HEK293 (cell line): ENCODE results near the gene CIDEA.

Experiments
- CTCF ChIA-PET: fragments of 350-600 bp; formaldehyde crosslinking; extraction: SDS; loops from one replicate; lab custom pipeline; 2021; ENCODE audit warnings: antibody characterized with exemption; lab: Yijun Ruan, JAX
- POLR2A ChIA-PET: fragments of 300-600 bp; formaldehyde crosslinking; extraction: SDS; loops from one replicate; lab custom pipeline; 2020; ENCODE audit warnings: antibody characterized with exemption, inconsistent platforms; lab: Yijun Ruan, JAX
- H3K27ac ChIP-seq: fragments of 200-500 bp; sonication (Bioruptor generic); 2 replicates; pipeline ENCODE4 v1.5.1; 2014; ENCODE audit warnings: low read depth, low read length, control low read depth, inconsistent platforms; ENCODE audit errors: extremely low read depth
- H3K36me3 ChIP-seq, 2 experiments: fragments of 200-500 bp in 1 of 2; sonication (Bioruptor generic) in 1 of 2; 1 replicate in 1 of 2; 2 replicates in 1 of 2; pipeline ENCODE4 v1.5.1; 2014 to 2017; ENCODE audit warnings: inconsistent platforms in 2 of 2, low read length in 2 of 2; ENCODE audit not compliant: control insufficient read depth in 2 of 2, insufficient read depth in 1 of 2
- H3K4me1 ChIP-seq: fragments of 200-500 bp; sonication (Bioruptor generic); 2 replicates; pipeline ENCODE4 v1.5.1; 2014; ENCODE audit warnings: mild to moderate bottlenecking, low read length, inconsistent platforms; ENCODE audit not compliant: control insufficient read depth, insufficient read depth
- H3K4me3 ChIP-seq: 2 replicates; pipeline ENCODE4 v1.5.1; 2011; ENCODE audit warnings: low read depth, mild to moderate bottlenecking, control low read depth, low read length, moderate library complexity
- H3K9me3 ChIP-seq: fragments of 200-500 bp; sonication (Bioruptor generic); 2 replicates; pipeline ENCODE4 v1.5.1; 2014; ENCODE audit warnings: low read depth, low read length, inconsistent platforms; ENCODE audit not compliant: control insufficient read depth, insufficient read depth
- EGR2 ChIP-seq: fragments of 450-650 bp; formaldehyde crosslinking; IDR thresholded peaks from 2 replicates; pipeline ENCODE4 v1.5.1; 2016; ENCODE audit warnings: low read depth, missing biosample characterization, missing genetic modification characterization
- PRDM1 ChIP-seq: fragments of 450-650 bp; formaldehyde crosslinking; IDR thresholded peaks from 2 replicates; pipeline ENCODE4; 2016; ENCODE audit warnings: missing biosample characterization, missing genetic modification characterization
- SALL2 ChIP-seq: fragments of 450-650 bp; formaldehyde crosslinking; IDR thresholded peaks from 2 replicates; pipeline ENCODE4 v1.5.0; 2017; ENCODE audit warnings: missing biosample characterization, mild to moderate bottlenecking, missing genetic modification characterization, borderline replicate concordance
- SCRT1 ChIP-seq: fragments of 450-650 bp; formaldehyde crosslinking; IDR thresholded peaks from 2 replicates; pipeline ENCODE4 v1.5.1; 2016; ENCODE audit warnings: missing biosample characterization, missing genetic modification characterization, borderline replicate concordance
- SP7 ChIP-seq: fragments of 450-650 bp; formaldehyde crosslinking; IDR thresholded peaks from 2 replicates; pipeline ENCODE4 v1.5.1; 2016; ENCODE audit warnings: missing biosample characterization, missing genetic modification characterization
- TRIM28 ChIP-seq: IDR thresholded peaks from 2 replicates; pipeline ENCODE4 v1.6.1; 2011; ENCODE audit warnings: low read length, control low read depth, borderline replicate concordance
- ZBTB6 ChIP-seq: fragments of 450-650 bp; formaldehyde crosslinking; IDR thresholded peaks from 2 replicates; pipeline ENCODE4 v1.5.1; 2017; ENCODE audit warnings: missing biosample characterization, missing genetic modification characterization
- ZFP69B ChIP-seq: fragments of 450-650 bp; formaldehyde crosslinking; IDR thresholded peaks from 2 replicates; pipeline ENCODE4 v1.5.1; 2016; ENCODE audit warnings: missing biosample characterization, missing genetic modification characterization
- ZNF112 ChIP-seq: fragments of 450-650 bp; formaldehyde crosslinking; IDR thresholded peaks from 2 replicates; pipeline ENCODE4 v1.5.0; 2017; ENCODE audit warnings: missing biosample characterization, missing genetic modification characterization
- ZNF214 ChIP-seq: fragments of 450-650 bp; formaldehyde crosslinking; IDR thresholded peaks from 2 replicates; pipeline ENCODE4 v1.5.1; 2017; ENCODE audit warnings: missing biosample characterization, mild to moderate bottlenecking, missing genetic modification characterization, borderline replicate concordance
- ZNF223 ChIP-seq: fragments of 450-650 bp; formaldehyde crosslinking; IDR thresholded peaks from 2 replicates; pipeline ENCODE4 v1.5.1; 2016; ENCODE audit warnings: missing biosample characterization, missing genetic modification characterization
- ZNF24 ChIP-seq: fragments of 450-650 bp; formaldehyde crosslinking; IDR thresholded peaks from 2 replicates; pipeline ENCODE4 v1.5.1; 2016; ENCODE audit warnings: missing biosample characterization, missing genetic modification characterization
- ZNF26 ChIP-seq: fragments of 450-650 bp; formaldehyde crosslinking; IDR thresholded peaks from 2 replicates; pipeline ENCODE4 v1.5.1; 2016; ENCODE audit warnings: missing biosample characterization, missing genetic modification characterization
- ZNF501 ChIP-seq: fragments of 450-650 bp; formaldehyde crosslinking; IDR thresholded peaks from 2 replicates; pipeline ENCODE4 v1.5.1; 2016; ENCODE audit warnings: missing biosample characterization, missing genetic modification characterization
- ZNF561 ChIP-seq: fragments of 450-650 bp; IDR thresholded peaks from 2 replicates; pipeline ENCODE4 v1.5.1; 2018; ENCODE audit warnings: missing biosample characterization, missing genetic modification characterization, borderline replicate concordance
- ZNF580 ChIP-seq: fragments of 450-650 bp; formaldehyde crosslinking; IDR thresholded peaks from 2 replicates; pipeline ENCODE4 v1.5.1; 2016; ENCODE audit warnings: missing biosample characterization, missing genetic modification characterization
- ZNF670 ChIP-seq: fragments of 450-650 bp; formaldehyde crosslinking; IDR thresholded peaks from 2 replicates; pipeline ENCODE4 v1.5.1; 2016; ENCODE audit warnings: missing biosample characterization, missing genetic modification characterization, low read depth
- ZNF677 ChIP-seq: fragments of 450-650 bp; IDR thresholded peaks from 2 replicates; pipeline ENCODE4 v1.5.0; 2018; ENCODE audit warnings: missing biosample characterization, mild to moderate bottlenecking, missing genetic modification characterization, moderate library complexity
- ZNF792 ChIP-seq: fragments of 450-650 bp; formaldehyde crosslinking; IDR thresholded peaks from 2 replicates; pipeline ENCODE4 v1.5.1; 2016; ENCODE audit warnings: missing biosample characterization, missing genetic modification characterization
- TF ChIP-seq, protein P1 (sequence below): IDR thresholded peaks from 2 replicates; pipeline ENCODE4 v1.6.1; 2011; ENCODE audit warnings: mild to moderate bottlenecking, low read depth, low read length, borderline replicate concordance

The CIDEA gene

GRCh38 chr18:12262748-12263147 lies 8.6 kb downstream of the CIDEA start (continued):
- no peak for TF ChIP-seq ZBTB6 (tag by site-specific recombination)
- no peak for TF ChIP-seq ZNF561
- no peak for TF ChIP-seq ZNF26 (tag by site-specific recombination)

GRCh38 chr18:12264864-12265263 lies 10.7 kb downstream of the CIDEA start:
- H3K36me3 ChIP-seq = no peaks in the 10 kb centered on the region; a peak in 1 of 3 replicates
- TF ChIP-seq SCRT1 (tag by site-specific recombination) = no peak
- no peak for TF ChIP-seq ZNF112 (tag by site-specific recombination)
- TF ChIP-seq ZNF792 = no peak
- no peak for TF ChIP-seq SP7 (tag by site-specific recombination)
- TF ChIP-seq, protein P1, sequence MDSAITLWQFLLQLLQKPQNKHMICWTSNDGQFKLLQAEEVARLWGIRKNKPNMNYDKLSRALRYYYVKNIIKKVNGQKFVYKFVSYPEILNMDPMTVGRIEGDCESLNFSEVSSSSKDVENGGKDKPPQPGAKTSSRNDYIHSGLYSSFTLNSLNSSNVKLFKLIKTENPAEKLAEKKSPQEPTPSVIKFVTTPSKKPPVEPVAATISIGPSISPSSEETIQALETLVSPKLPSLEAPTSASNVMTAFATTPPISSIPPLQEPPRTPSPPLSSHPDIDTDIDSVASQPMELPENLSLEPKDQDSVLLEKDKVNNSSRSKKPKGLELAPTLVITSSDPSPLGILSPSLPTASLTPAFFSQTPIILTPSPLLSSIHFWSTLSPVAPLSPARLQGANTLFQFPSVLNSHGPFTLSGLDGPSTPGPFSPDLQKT = no peak
- no peak for TF ChIP-seq ZBTB6 (tag by site-specific recombination)
- no peak for TF ChIP-seq ZNF580 (tag by site-specific recombination)
- TF ChIP-seq ZNF223 = no peak
- no peak for TF ChIP-seq PRDM1
- no peak for TF ChIP-seq ZNF214
- TF ChIP-seq ZNF677 (tag by site-specific recombination) = no peak
- TF ChIP-seq ZNF24 (tag by site-specific recombination) = no peak
- no peak for TF ChIP-seq ZNF670
- no peak for TF ChIP-seq ZNF501 (tag by site-specific recombination)
- TF ChIP-seq TRIM28 = no peak
- TF ChIP-seq ZFP69B (tag by site-specific recombination) = no peak
- TF ChIP-seq SALL2 (tag by site-specific recombination) = no peak
- no peak for TF ChIP-seq EGR2 (tag by site-specific recombination)
- no peak overlapping the region for H3K27ac ChIP-seq
- CTCF ChIA-PET = interaction anchor here (0.5 to 1.8 kb wide), 3 partner anchors 9 to 27 kb away, joined by 3 to 8 read pairs (median 3); no protein-coding TSS in a partner anchor
- POLR2A ChIA-PET = no interaction called here
- no peaks in the 10 kb centered on the region for H3K9me3 ChIP-seq
- H3K4me3 ChIP-seq = no peak overlapping the region
- H3K4me1 ChIP-seq = no peaks in the 10 kb centered on the region
